ENCODE results near the gene CAMSAP1. TPM values are rescaled to one million over a fixed set of nuclear protein-coding genes. Genes with fewer than 3 reads are reported as not detected.

CAMSAP1 gene
- total and polyA plus RNA-seq, 11 donors: 10.9 to 38.3 (median 19.9) TPM

- no peaks in the 10 kb centered on the region for H3K27me3 ChIP-seq
These were observed 128.9 kb downstream of the CAMSAP1 start for GRCh38 chr9:135778421-135778820.

GRCh38 chr9:135777623-135778177 lies 129.6 kb downstream of the CAMSAP1 start:
- no peaks in the 10 kb centered on the region for H3K4me1 ChIP-seq
- intact Hi-C loops (cut with DNase I): no loop called here
- no peak overlapping the region for H3K4me3 ChIP-seq
- TF ChIP-seq POLR2A (IDR thresholded peaks at IDR 0.05): no peak
- no peak for TF ChIP-seq CTCF (IDR thresholded peaks at IDR 0.05)
- ATAC-seq (no peak), DNase-seq (no peak)
- H3K9me3 ChIP-seq: no peaks in the 10 kb centered on the region
- no peaks in the 10 kb centered on the region for H3K36me3 ChIP-seq
- no peaks in the 10 kb centered on the region for H3K27me3 ChIP-seq
- no peak overlapping the region for H3K27ac ChIP-seq

More at GRCh38 chr9:135778421-135778820, 128.9 kb downstream of the CAMSAP1 start:
- ATAC-seq (no peak), DNase-seq (no peak)
- intact Hi-C loops (cut with DNase I): no loop called here
- H3K27ac ChIP-seq: no peak overlapping the region
- WGBS, 4 donors: 94 to 95% (median 95%) methylated on average over 9 to 19 of the region's 19 CpGs
- no peaks in the 10 kb centered on the region for H3K36me3 ChIP-seq
- no peaks in the 10 kb centered on the region for H3K9me3 ChIP-seq
- no peaks in the 10 kb centered on the region for H3K4me1 ChIP-seq
- H3K4me3 ChIP-seq: no peak overlapping the region
- no peak for TF ChIP-seq CTCF (IDR thresholded peaks at IDR 0.05)
- TF ChIP-seq POLR2A (IDR thresholded peaks at IDR 0.05): no peak

- H3K27me3 ChIP-seq: no peaks in the 10 kb centered on the region
- no peak overlapping the region for H3K27ac ChIP-seq
- H3K36me3 ChIP-seq: no peaks in the 10 kb centered on the region
- TF ChIP-seq CTCF (IDR thresholded peaks at IDR 0.05) (no peak), POLR2A (IDR thresholded peaks at IDR 0.05) (no peak)
- WGBS, 4 donors: 84 to 89% (median 86%) methylated on average over 11 to 25 of the region's 25 CpGs
- no peaks in the 10 kb centered on the region for H3K4me1 ChIP-seq
- intact Hi-C loops (cut with DNase I): no loop called here
- no peak overlapping the region for H3K4me3 ChIP-seq
- H3K9me3 ChIP-seq: no peaks in the 10 kb centered on the region
- ATAC-seq (no peak), DNase-seq (no peak)
These were observed 130.3 kb downstream of the CAMSAP1 start for GRCh38 chr9:135776893-135777622.

GRCh38 chr9:135775911-135776310 lies 131.4 kb downstream of the CAMSAP1 start:
- DNase-seq (no peak), ATAC-seq (no peak)
- intact Hi-C loops (cut with DNase I): no loop called here
- H3K27me3 ChIP-seq: peaks cover 0 to 4% (median 0%) of the 10 kb centered on the region in 9 donors
- no peaks in the 10 kb centered on the region for H3K4me1 ChIP-seq
- no peak overlapping the region for H3K4me3 ChIP-seq
- H3K27ac ChIP-seq: no peak overlapping the region
- 55 to 63% (median 61%) methylated on average over 7 of the region's 7 CpGs for WGBS, 4 donors
- H3K36me3 ChIP-seq: no peaks in the 10 kb centered on the region
- TF ChIP-seq CTCF (IDR thresholded peaks at IDR 0.05) (no peak), POLR2A (IDR thresholded peaks at IDR 0.05) (no peak)
- no peaks in the 10 kb centered on the region for H3K9me3 ChIP-seq
